ES-I3 (cell line): ENCODE results near the gene SEC22C.
"Not testable (repeated sequence)": the region's sequence is repeated elsewhere in the genome, so short reads cannot be mapped to it uniquely, and the experiment has no call there.

Experiments used
- H3K36me3 ChIP-seq: 2 replicates; pipeline ENCODE4 v1.6.1; 2013; ENCODE audit warnings: mild to moderate bottlenecking, low read length, control low read depth, moderate library complexity; ENCODE audit not compliant: insufficient read depth
- H3K4me1 ChIP-seq: 2 replicates; pipeline ENCODE4 v1.6.1; 2013; ENCODE audit warnings: mild to moderate bottlenecking, control low read depth, low read length; ENCODE audit not compliant: insufficient read depth
- H3K9ac ChIP-seq: 2 replicates; pipeline ENCODE4 v1.6.1; 2013; ENCODE audit warnings: low read depth, mild to moderate bottlenecking, low read length, moderate library complexity
- H3K9me3 ChIP-seq: 2 replicates; pipeline ENCODE4 v1.6.1; 2013; ENCODE audit warnings: mild to moderate bottlenecking, low read length, moderate library complexity; ENCODE audit not compliant: control insufficient read depth, insufficient read depth

SEC22C gene

GRCh38 chr3:42556817-42557216 is 24.9 kb downstream of the SEC22C start:
- not testable (repeated sequence) for H3K9ac ChIP-seq, H3K9me3 ChIP-seq, H3K4me1 ChIP-seq
- H3K36me3 ChIP-seq = peaks cover 19% of the 10 kb centered on the region

- Histone ChIP-seq H3K36me3 (peaks cover 21% of the 10 kb centered on the region), H3K4me1 (no peaks in the 10 kb centered on the region), H3K9ac (no peak overlapping the region), H3K9me3 (no peaks in the 10 kb centered on the region)
Measured at GRCh38 chr3:42556089-42556632, 25.6 kb downstream of the SEC22C start.

GRCh38 chr3:42552830-42553229 is 28.9 kb downstream of the SEC22C start:
- no peak overlapping the region for H3K9ac ChIP-seq
- no peaks in the 10 kb centered on the region for H3K9me3 ChIP-seq
- H3K36me3 ChIP-seq = peaks cover 18% of the 10 kb centered on the region
- H3K4me1 ChIP-seq = no peaks in the 10 kb centered on the region

GRCh38 chr3:42550250-42550649 is 31.5 kb downstream of the SEC22C start:
- Histone ChIP-seq H3K4me1 (no peaks in the 10 kb centered on the region; the same call in 1 of the 2 replicates), H3K9me3 (no peaks in the 10 kb centered on the region), H3K9ac (no peak overlapping the region), H3K36me3 (0 out of 2 replicates have a peak, but pooled peaks cover 5% of the 10 kb centered on the region)

GRCh38 chr3:42549131-42549530 is 32.6 kb downstream of the SEC22C start:
- Histone ChIP-seq H3K9ac (no peak overlapping the region), H3K36me3 (0 out of 2 replicates have a peak, but pooled peaks cover 5% of the 10 kb centered on the region), H3K4me1 (no peaks in the 10 kb centered on the region; the same call in 1 of the 2 replicates), H3K9me3 (no peaks in the 10 kb centered on the region)

- H3K9ac ChIP-seq = no peak overlapping the region
- H3K9me3 ChIP-seq = no peaks in the 10 kb centered on the region
- H3K4me1 ChIP-seq = no peaks in the 10 kb centered on the region; the same call in 1 of the 2 replicates
- H3K36me3 ChIP-seq = 0 out of 2 replicates have a peak, but pooled peaks cover 5% of the 10 kb centered on the region
Measured at GRCh38 chr3:42547401-42547945, 34.3 kb downstream of the SEC22C start.

GRCh38 chr3:42546691-42547213 is 35.0 kb downstream of the SEC22C start:
- Histone ChIP-seq H3K9me3 (no peaks in the 10 kb centered on the region), H3K36me3 (0 out of 2 replicates have a peak, but pooled peaks cover under 1% of the 10 kb centered on the region), H3K9ac (no peak overlapping the region), H3K4me1 (no peaks in the 10 kb centered on the region; the same call in 1 of the 2 replicates)

GRCh38 chr3:42545284-42545900 is 36.4 kb downstream of the SEC22C start:
- H3K9ac ChIP-seq = no peak overlapping the region

GRCh38 chr3:42544492-42545283 is 37.1 kb downstream of the SEC22C start:
- Histone ChIP-seq H3K9me3 (no peaks in the 10 kb centered on the region), H3K9ac (no peak overlapping the region), H3K36me3 (no peaks in the 10 kb centered on the region), H3K4me1 (no peaks in the 10 kb centered on the region; the same call in 1 of the 2 replicates)

More at GRCh38 chr3:42545284-42545900, 36.4 kb downstream of the SEC22C start:
- Histone ChIP-seq H3K9me3 (no peaks in the 10 kb centered on the region), H3K4me1 (no peaks in the 10 kb centered on the region; the same call in 1 of the 2 replicates), H3K36me3 (no peaks in the 10 kb centered on the region)

GRCh38 chr3:42541079-42541478 is 40.7 kb downstream of the SEC22C start:
- Histone ChIP-seq H3K36me3 (no peaks in the 10 kb centered on the region), H3K9me3 (no peaks in the 10 kb centered on the region), H3K4me1 (no peaks in the 10 kb centered on the region; the same call in 1 of the 2 replicates), H3K9ac (no peak overlapping the region)

GRCh38 chr3:42539871-42540714 is 41.7 kb downstream of the SEC22C start:
- Histone ChIP-seq H3K9me3 (no peaks in the 10 kb centered on the region), H3K9ac (no peak overlapping the region), H3K36me3 (no peaks in the 10 kb centered on the region), H3K4me1 (peaks cover 7% of the 10 kb centered on the region; the same call in 1 of the 2 replicates)

- Histone ChIP-seq H3K4me1 (peaks cover 15% of the 10 kb centered on the region), H3K36me3 (no peaks in the 10 kb centered on the region), H3K9me3 (no peaks in the 10 kb centered on the region), H3K9ac (no peak overlapping the region)
Measured at GRCh38 chr3:42537350-42537749, 44.4 kb downstream of the SEC22C start.

- no peaks in the 10 kb centered on the region for H3K36me3 ChIP-seq
- H3K9me3 ChIP-seq = no peaks in the 10 kb centered on the region
- H3K9ac ChIP-seq = no peak overlapping the region; the same call in 1 of the 2 replicates
- peaks cover 15% of the 10 kb centered on the region for H3K4me1 ChIP-seq
Measured at GRCh38 chr3:42535981-42536784, 45.6 kb downstream of the SEC22C start.
